Gastroesophageal sphincter (tissue), 4 donors: ENCODE measurements around the gene MYCN. TPM values are rescaled to one million over a fixed set of nuclear protein-coding genes. Genes with fewer than 3 reads are reported as not detected.

Experiments
- ATAC-seq: fragments of 150-250 bp; one replicate; pipeline ENCODE4 v1.9.1; 2016; ENCODE audit warnings: mild to moderate bottlenecking, moderate library complexity
- H3K27ac ChIP-seq, 4 donors: fragments of 200-600 bp; sonication (generic) in 3 of 4; 1 replicate in 3 of 4; 2 replicates in 1 of 4; pipeline ENCODE4 v1.5.1; 2016 to 2019
- H3K27me3 ChIP-seq: fragments of 200-600 bp; sonication (generic); one replicate; pipeline ENCODE4 v1.5.1; 2019
- H3K36me3 ChIP-seq, 2 donors: fragments of 200-600 bp; sonication (generic); one replicate each; pipeline ENCODE4 v1.5.1; 2019; ENCODE audit warnings: control low read depth in 1 of 2
- H3K4me1 ChIP-seq, 3 donors: fragments of 200-600 bp; sonication (generic); 1 replicate in 2 of 3; 2 replicates in 1 of 3; pipeline ENCODE4 v1.5.1; 2016 to 2019; ENCODE audit warnings: control low read depth in 2 of 3
- H3K4me3 ChIP-seq, 2 donors: fragments of 200-600 bp; sonication (generic); one replicate each; pipeline ENCODE4 v1.5.1; 2019; ENCODE audit warnings: mild to moderate bottlenecking in 1 of 2, moderate library complexity in 1 of 2
- H3K9me3 ChIP-seq, 3 donors: fragments of 200-600 bp; sonication (generic); one replicate each; pipeline ENCODE4 v1.5.1; 2017 to 2019; ENCODE audit warnings: control low read depth in 2 of 3
- CTCF ChIP-seq, 4 experiments: fragments of 200-600 bp in 2 of 4; fragments of 450-650 bp in 2 of 4; sonication (generic) in 1 of 4; IDR thresholded peaks; one replicate each; pipeline ENCODE4 v1.5.1; 2017 to 2019; ENCODE audit warnings: antibody characterized with exemption in 4 of 4, mild to moderate bottlenecking in 2 of 4, moderate library complexity in 2 of 4
- EP300 ChIP-seq: sonication (generic); formaldehyde crosslinking; IDR thresholded peaks from one replicate; pipeline ENCODE4 v1.6.1; 2017; ENCODE audit warnings: antibody characterized with exemption, mild to moderate bottlenecking
- POLR2A ChIP-seq, 2 donors: fragments of 450-650 bp; IDR thresholded peaks; one replicate each; pipeline ENCODE4 v1.6.1; 2017; ENCODE audit warnings: antibody characterized with exemption in 2 of 2, mild to moderate bottlenecking in 2 of 2, moderate library complexity in 1 of 2
- POLR2AphosphoS5 ChIP-seq: sonication (generic); formaldehyde crosslinking; IDR thresholded peaks from one replicate; pipeline ENCODE4 v1.6.1; 2017; ENCODE audit warnings: antibody characterized with exemption
- WGBS, 2 donors: methylation state at CpG; one replicate each; pipeline ENCODE4 v1.1.5; 2018; ENCODE audit warnings: low coverage in 1 of 2; 5-methylcytosine and 5-hydroxymethylcytosine counted together
- total RNA-seq, 4 donors: library from RNA; depleted of rRNA; stranded (reverse); fragments of >200 nt; gene quantifications; one replicate each; pipeline ENCODE4 v1.1.0, GENCODE V29; 2016

MYCN gene
- total RNA-seq, 4 donors from 2014 or later: 0.13 to 0.46 (median 0.35) TPM; not detected in 1

- 88 to 100% methylated on average over 2 to 5 of the region's 7 CpGs for WGBS, 2 donors
- Histone ChIP-seq H3K9me3 (no peaks in the 10 kb centered on the region), H3K36me3 (no peaks in the 10 kb centered on the region), H3K27ac (no peak overlapping the region), H3K27me3 (no peaks in the 10 kb centered on the region), H3K4me3 (no peak overlapping the region), H3K4me1 (peaks cover 0 to 19% (median 0%) of the 10 kb centered on the region in 3 donors)
- no peak for ATAC-seq
- TF ChIP-seq POLR2A (IDR thresholded peaks at IDR 0.05) (no peak), POLR2AphosphoS5 (no peak), EP300 (no peak), CTCF (IDR thresholded peaks at IDR 0.05) (no peak)
These were observed 45.2 kb downstream of the MYCN start for GRCh38 chr2:15985531-15985930.

- Histone ChIP-seq H3K4me1 (peaks cover 0 to 19% (median 0%) of the 10 kb centered on the region in 3 donors), H3K27me3 (no peaks in the 10 kb centered on the region), H3K36me3 (no peaks in the 10 kb centered on the region), H3K9me3 (no peaks in the 10 kb centered on the region), H3K27ac (no peak overlapping the region), H3K4me3 (no peak overlapping the region)
- WGBS, 2 donors: 56 to 58% methylated on average over 3 to 4 of the region's 9 CpGs
- no peak for ATAC-seq
- TF ChIP-seq CTCF (IDR thresholded peaks at IDR 0.05) (no peak), POLR2A (IDR thresholded peaks at IDR 0.05) (no peak), POLR2AphosphoS5 (no peak), EP300 (no peak)
These were observed 45.8 kb downstream of the MYCN start for GRCh38 chr2:15986068-15986560.

GRCh38 chr2:15986644-15987043 is 46.3 kb downstream of the MYCN start:
- H3K4me3 ChIP-seq: no peak overlapping the region
- H3K27me3 ChIP-seq: no peaks in the 10 kb centered on the region
- no peak for ATAC-seq
- H3K36me3 ChIP-seq: no peaks in the 10 kb centered on the region
- H3K27ac ChIP-seq: no peak overlapping the region
- TF ChIP-seq POLR2A (IDR thresholded peaks at IDR 0.05) (no peak), POLR2AphosphoS5 (no peak), CTCF (IDR thresholded peaks at IDR 0.05) (no peak), EP300 (no peak)
- peaks cover 0 to 19% (median 0%) of the 10 kb centered on the region in 3 donors for H3K4me1 ChIP-seq
- no peaks in the 10 kb centered on the region for H3K9me3 ChIP-seq
- 60 to 100% methylated on average over 1 of the region's 4 CpGs for WGBS, 2 donors

GRCh38 chr2:15988733-15989132 is 48.4 kb downstream of the MYCN start:
- Histone ChIP-seq H3K4me1 (peaks cover 0 to 16% (median 0%) of the 10 kb centered on the region in 3 donors), H3K27me3 (no peaks in the 10 kb centered on the region), H3K36me3 (no peaks in the 10 kb centered on the region), H3K4me3 (no peak overlapping the region), H3K9me3 (no peaks in the 10 kb centered on the region), H3K27ac (no peak overlapping the region)
- no peak for ATAC-seq
- WGBS, 2 donors: 73 to 75% methylated on average over 5 of the region's 5 CpGs
- TF ChIP-seq CTCF (IDR thresholded peaks at IDR 0.05) (no peak), POLR2A (IDR thresholded peaks at IDR 0.05) (no peak), POLR2AphosphoS5 (no peak), EP300 (no peak)

GRCh38 chr2:15989559-15989958 is 49.2 kb downstream of the MYCN start:
- Histone ChIP-seq H3K9me3 (no peaks in the 10 kb centered on the region), H3K4me1 (peaks cover 0 to 8% (median 0%) of the 10 kb centered on the region in 3 donors), H3K4me3 (no peak overlapping the region), H3K27ac (no peak overlapping the region), H3K36me3 (no peaks in the 10 kb centered on the region), H3K27me3 (no peaks in the 10 kb centered on the region)
- TF ChIP-seq POLR2A (IDR thresholded peaks at IDR 0.05): no peak
- no peak for TF ChIP-seq POLR2AphosphoS5
- no peak for TF ChIP-seq EP300
- TF ChIP-seq CTCF (IDR thresholded peaks at IDR 0.05): no peak
- 54 to 62% methylated on average over 6 of the region's 7 CpGs for WGBS, 2 donors
- ATAC-seq: no peak
